C4-2B (cell line): ENCODE data around the gene PARVG.

Source experiments
- H3K27ac ChIP-seq: fragments of 450-650 bp; 2 replicates; pipeline ENCODE4 v1.5.1; 2017
- CTCF ChIP-seq: fragments of 450-650 bp; conservative IDR thresholded peaks from 2 replicates; pipeline ENCODE4 v1.5.1; 2017; ENCODE audit warnings: mild to moderate bottlenecking
- ZFX ChIP-seq: fragments of 450-650 bp; IDR thresholded peaks from 2 replicates; pipeline ENCODE4 v1.6.1; 2017

PARVG gene

GRCh38 chr22:44192098-44192815 is 11.5 kb downstream of the PARVG start:
- TF ChIP-seq CTCF (no peak), ZFX (no peak)
- no peak overlapping the region for H3K27ac ChIP-seq

GRCh38 chr22:44192816-44193534 is 12.2 kb downstream of the PARVG start:
- H3K27ac ChIP-seq: no peak overlapping the region
- TF ChIP-seq ZFX: no peak
- TF ChIP-seq CTCF: no peak

GRCh38 chr22:44193535-44193891 is 12.8 kb downstream of the PARVG start:
- no peak for TF ChIP-seq CTCF
- TF ChIP-seq ZFX: no peak
- no peak overlapping the region for H3K27ac ChIP-seq

- TF ChIP-seq ZFX (no peak), CTCF (no peak)
- no peak overlapping the region for H3K27ac ChIP-seq
Measured at GRCh38 chr22:44194569-44194968, 13.8 kb downstream of the PARVG start.

- TF ChIP-seq ZFX (no peak), CTCF (no peak)
- H3K27ac ChIP-seq: no peak overlapping the region
Measured at GRCh38 chr22:44195189-44195871, 14.6 kb downstream of the PARVG start.

GRCh38 chr22:44196241-44196640 is 15.5 kb downstream of the PARVG start:
- no peak overlapping the region for H3K27ac ChIP-seq
- TF ChIP-seq CTCF (no peak), ZFX (no peak)

GRCh38 chr22:44196731-44197131 is 16.0 kb downstream of the PARVG start:
- no peak overlapping the region for H3K27ac ChIP-seq
- TF ChIP-seq ZFX (no peak), CTCF (no peak)
